Fibroblast of lung (primary cell): ENCODE measurements around the gene ANXA3. TPM values are rescaled to one million over a fixed set of nuclear protein-coding genes. Genes with fewer than 3 reads are reported as not detected.

Experiments used
- DNase-seq, 2 donors: peaks; one replicate each; pipeline versions ENCODE4 v3.0.0 to v3.0.0-alpha.2; 2010; ENCODE audit warnings: low read depth in 2 of 2
- H2AFZ ChIP-seq: 2 replicates; pipeline ENCODE4 v1.5.1; 2012; ENCODE audit warnings: low read length, control low read depth, inconsistent platforms
- H3K27ac ChIP-seq: 2 replicates; pipeline ENCODE4 v1.5.1; 2011; ENCODE audit warnings: low read length, control low read depth; ENCODE audit not compliant: insufficient read depth
- H3K27me3 ChIP-seq: 2 replicates; pipeline ENCODE4 v1.5.1; 2011; ENCODE audit warnings: mild to moderate bottlenecking, low read length; ENCODE audit not compliant: control insufficient read depth, insufficient read depth
- H3K36me3 ChIP-seq: 2 replicates; pipeline ENCODE4 v1.5.1; 2011; ENCODE audit warnings: low read length; ENCODE audit not compliant: control insufficient read depth, insufficient read depth
- H3K4me1 ChIP-seq: 2 replicates; pipeline ENCODE4 v1.5.1; 2011; ENCODE audit warnings: low read length; ENCODE audit not compliant: control insufficient read depth, insufficient read depth; ENCODE audit errors: extremely low read depth
- H3K4me2 ChIP-seq: 2 replicates; pipeline ENCODE4 v1.5.1; 2011; ENCODE audit warnings: low read length, control low read depth; ENCODE audit not compliant: insufficient read depth; ENCODE audit errors: extremely low read depth
- H3K4me3 ChIP-seq, 4 experiments: fragments of 200-600 bp in 1 of 4; sonication (generic) in 1 of 4; replicated peaks in 1 of 4; 2 replicates each; pipeline ENCODE4 v1.5.1; 2011 to 2016; ENCODE audit warnings: low read length in 4 of 4, low read depth in 3 of 4, mild to moderate bottlenecking in 3 of 4, control low read depth in 2 of 4, inconsistent platforms in 1 of 4, mixed read lengths in 1 of 4; ENCODE audit not compliant: insufficient read depth in 1 of 4; ENCODE audit errors: control extremely low read depth in 1 of 4
- H3K79me2 ChIP-seq: 2 replicates; pipeline ENCODE4 v1.5.1; 2012; ENCODE audit warnings: mild to moderate bottlenecking, low read length, inconsistent platforms; ENCODE audit not compliant: control insufficient read depth, insufficient read depth
- H3K9ac ChIP-seq: 2 replicates; pipeline ENCODE4 v1.5.1; 2011; ENCODE audit warnings: mild to moderate bottlenecking, low read length, control low read depth; ENCODE audit not compliant: insufficient read depth
- H3K9me3 ChIP-seq: 2 replicates; pipeline ENCODE4 v1.5.1; 2012; ENCODE audit warnings: low read depth, low read length; ENCODE audit not compliant: control insufficient read depth, insufficient read depth
- H4K20me1 ChIP-seq: 2 replicates; pipeline ENCODE4 v1.5.1; 2011; ENCODE audit warnings: low read length; ENCODE audit not compliant: control insufficient read depth, insufficient read depth; ENCODE audit errors: extremely low read depth
- CTCF ChIP-seq, 2 donors: IDR thresholded peaks in 1 of 2; conservative IDR thresholded peaks in 1 of 2; 1 replicate in 1 of 2; 2 replicates in 1 of 2; pipeline ENCODE4 v1.5.1; 2011 to 2012; ENCODE audit warnings: low read length in 2 of 2, control low read depth in 1 of 2, inconsistent platforms in 1 of 2, low read depth in 1 of 2, mild to moderate bottlenecking in 1 of 2
- EZH2 ChIP-seq: IDR thresholded peaks from 2 replicates; pipeline ENCODE4 v1.5.1; 2012; ENCODE audit warnings: low read length, control low read depth, mild to moderate bottlenecking; ENCODE audit errors: missing control alignments
- polyA plus RNA-seq, 2 donors: library from polyadenylated mRNA; depleted of rRNA in 1 of 2; stranded (reverse) in 1 of 2; unstranded in 1 of 2; fragments of >200 nt; gene quantifications; 2 replicates each; pipeline ENCODE4 v1.2.1, GENCODE V29; 2011 to 2012; ENCODE audit warnings: missing spikeins in 1 of 2
- total RNA-seq: library from RNA; depleted of rRNA; stranded (reverse); fragments of >200 nt; gene quantifications from 2 replicates; pipeline ENCODE4 v1.2.1, GENCODE V29; 2014

Gene ANXA3
- total and polyA plus RNA-seq, 2 donors (not counting 1 experiment from before 2014, with no cell fraction given): 9.7 to 9.9 TPM

GRCh38 chr4:78603384-78603783, 51.8 kb downstream of the ANXA3 start:
- no peak overlapping the region for H3K4me2 ChIP-seq
- H3K27ac ChIP-seq: no peak overlapping the region
- no peaks in the 10 kb centered on the region for H4K20me1 ChIP-seq
- no peak for TF ChIP-seq EZH2
- no peak for TF ChIP-seq CTCF (conservative IDR thresholded peaks at IDR 0.05 in 1 of 2, IDR thresholded peaks at IDR 0.05 in 1 of 2; ENCODE audit: low read depth in 1 of 2, low read length in 2 of 2)
- H3K4me1 ChIP-seq: no peaks in the 10 kb centered on the region
- no peak overlapping the region for H3K4me3 ChIP-seq
- H3K27me3 ChIP-seq: no peaks in the 10 kb centered on the region
- no peaks in the 10 kb centered on the region for H3K79me2 ChIP-seq
- H3K9me3 ChIP-seq: no peaks in the 10 kb centered on the region
- H3K9ac ChIP-seq: no peak overlapping the region
- no peak for DNase-seq
- no peak overlapping the region for H2AFZ ChIP-seq
- no peaks in the 10 kb centered on the region for H3K36me3 ChIP-seq

GRCh38 chr4:78604988-78605387, 53.4 kb downstream of the ANXA3 start:
- Histone ChIP-seq H4K20me1 (no peaks in the 10 kb centered on the region), H3K36me3 (no peaks in the 10 kb centered on the region), H3K4me3 (no peak overlapping the region), H3K4me1 (no peaks in the 10 kb centered on the region), H3K9me3 (no peaks in the 10 kb centered on the region), H3K27ac (no peak overlapping the region), H2AFZ (no peak overlapping the region), H3K4me2 (no peak overlapping the region), H3K9ac (no peak overlapping the region), H3K79me2 (no peaks in the 10 kb centered on the region), H3K27me3 (no peaks in the 10 kb centered on the region)
- TF ChIP-seq EZH2 (no peak), CTCF (conservative IDR thresholded peaks at IDR 0.05 in 1 of 2, IDR thresholded peaks at IDR 0.05 in 1 of 2; ENCODE audit: low read depth in 1 of 2, low read length in 2 of 2) (no peak)
- DNase-seq: no peak

- H4K20me1 ChIP-seq: no peaks in the 10 kb centered on the region
- no peak for DNase-seq
- TF ChIP-seq EZH2 (no peak), CTCF (conservative IDR thresholded peaks at IDR 0.05 in 1 of 2, IDR thresholded peaks at IDR 0.05 in 1 of 2; ENCODE audit: low read depth in 1 of 2, low read length in 2 of 2) (no peak)
- no peak overlapping the region for H2AFZ ChIP-seq
- no peaks in the 10 kb centered on the region for H3K79me2 ChIP-seq
- no peak overlapping the region for H3K4me3 ChIP-seq
- H3K27me3 ChIP-seq: no peaks in the 10 kb centered on the region
- H3K4me2 ChIP-seq: no peak overlapping the region
- H3K27ac ChIP-seq: no peak overlapping the region
- H3K9ac ChIP-seq: no peak overlapping the region
- no peaks in the 10 kb centered on the region for H3K9me3 ChIP-seq
- H3K36me3 ChIP-seq: no peaks in the 10 kb centered on the region
- H3K4me1 ChIP-seq: no peaks in the 10 kb centered on the region
These were observed 54.5 kb downstream of the ANXA3 start for GRCh38 chr4:78606035-78606434.
